RWPE2 (cell line): ENCODE measurements around the gene COA8.

Experiments used
- ATAC-seq: fragments of 200-7000 bp; cut with Tn5 transposase; 3 replicates; pipeline ENCODE4 v1.9.1; 2021; ENCODE audit warnings: low read depth
- DNase-seq: peaks from one replicate; pipeline ENCODE4 v3.0.0-alpha.2; 2020; ENCODE audit warnings: low spot score
- H3K27ac ChIP-seq: fragments of 450-650 bp; 2 replicates; pipeline ENCODE4 v1.5.1; 2017; ENCODE audit warnings: mild to moderate bottlenecking; ENCODE audit not compliant: poor library complexity, severe bottlenecking
- H3K27me3 ChIP-seq: fragments of 250-450 bp; sonication (Bioruptor Pico); 2 replicates; pipeline ENCODE4 v1.5.1; 2021; ENCODE audit warnings: mild to moderate bottlenecking, moderate library complexity; ENCODE audit not compliant: insufficient read depth, poor library complexity, severe bottlenecking
- H3K36me3 ChIP-seq: fragments of 250-450 bp; sonication (Bioruptor Pico); 2 replicates; pipeline ENCODE4 v1.5.1; 2020; ENCODE audit warnings: low read depth, mild to moderate bottlenecking, moderate library complexity
- H3K4me1 ChIP-seq: fragments of 250-450 bp; sonication (Bioruptor Pico); 2 replicates; pipeline ENCODE4 v1.5.1; 2021; ENCODE audit warnings: mild to moderate bottlenecking, moderate library complexity; ENCODE audit not compliant: insufficient read depth, poor library complexity, severe bottlenecking
- H3K4me3 ChIP-seq: fragments of 250-450 bp; sonication (Bioruptor Pico); 2 replicates; pipeline ENCODE4 v1.5.1; 2021; ENCODE audit warnings: mild to moderate bottlenecking, moderate library complexity; ENCODE audit not compliant: severe bottlenecking
- H3K9me3 ChIP-seq: fragments of 250-450 bp; sonication (Bioruptor Pico); 2 replicates; pipeline ENCODE4 v1.5.1; 2021; ENCODE audit warnings: mild to moderate bottlenecking, moderate library complexity; ENCODE audit not compliant: severe bottlenecking
- TF ChIP-seq, protein P1 (sequence below): fragments of 450-650 bp; IDR thresholded peaks from one replicate; pipeline ENCODE4 v1.5.1; 2017; ENCODE audit warnings: mild to moderate bottlenecking, moderate library complexity; ENCODE audit not compliant: poor library complexity, severe bottlenecking

The COA8 gene

DNA sequence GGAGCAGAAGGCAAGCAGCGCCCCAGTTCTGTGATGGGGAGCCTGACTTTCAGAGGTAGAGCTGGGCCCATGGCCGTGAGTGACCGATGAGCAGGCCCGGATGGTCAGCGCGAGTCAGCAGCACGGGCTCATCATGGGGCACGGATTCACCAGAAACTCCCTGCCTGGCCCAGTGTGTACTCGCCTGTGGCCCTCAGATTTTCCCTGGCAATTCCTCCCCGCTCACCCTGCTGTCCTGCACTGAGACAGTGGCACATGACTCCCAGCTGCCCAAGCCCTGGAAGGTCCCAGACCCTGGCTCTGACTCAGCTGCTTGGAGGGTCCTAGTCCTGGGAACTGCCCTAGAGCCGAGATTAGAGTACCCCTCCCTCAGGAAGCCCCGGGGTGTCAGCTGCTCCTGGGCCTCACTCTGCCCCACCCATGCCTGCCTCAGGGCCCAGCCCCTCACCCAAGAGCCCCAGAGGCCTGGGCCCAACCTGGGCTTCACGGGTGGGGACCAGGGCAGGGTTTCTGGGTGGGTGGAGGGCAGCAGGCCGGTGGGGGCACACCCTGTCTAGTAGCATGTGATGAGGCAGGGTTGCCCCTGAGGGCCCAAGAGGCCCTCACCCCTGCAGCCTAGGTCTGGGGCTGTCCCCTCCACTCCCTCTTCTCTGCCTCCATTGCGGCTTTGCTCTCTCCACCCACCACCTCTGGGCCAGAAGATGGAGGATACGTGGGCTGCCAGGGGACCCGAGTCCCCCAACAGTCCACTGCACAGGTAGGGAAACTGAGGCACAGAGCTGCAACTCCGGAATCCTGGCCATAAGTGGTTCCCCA, 25.4 kb upstream of the COA8 start:
- TF ChIP-seq, protein P1, sequence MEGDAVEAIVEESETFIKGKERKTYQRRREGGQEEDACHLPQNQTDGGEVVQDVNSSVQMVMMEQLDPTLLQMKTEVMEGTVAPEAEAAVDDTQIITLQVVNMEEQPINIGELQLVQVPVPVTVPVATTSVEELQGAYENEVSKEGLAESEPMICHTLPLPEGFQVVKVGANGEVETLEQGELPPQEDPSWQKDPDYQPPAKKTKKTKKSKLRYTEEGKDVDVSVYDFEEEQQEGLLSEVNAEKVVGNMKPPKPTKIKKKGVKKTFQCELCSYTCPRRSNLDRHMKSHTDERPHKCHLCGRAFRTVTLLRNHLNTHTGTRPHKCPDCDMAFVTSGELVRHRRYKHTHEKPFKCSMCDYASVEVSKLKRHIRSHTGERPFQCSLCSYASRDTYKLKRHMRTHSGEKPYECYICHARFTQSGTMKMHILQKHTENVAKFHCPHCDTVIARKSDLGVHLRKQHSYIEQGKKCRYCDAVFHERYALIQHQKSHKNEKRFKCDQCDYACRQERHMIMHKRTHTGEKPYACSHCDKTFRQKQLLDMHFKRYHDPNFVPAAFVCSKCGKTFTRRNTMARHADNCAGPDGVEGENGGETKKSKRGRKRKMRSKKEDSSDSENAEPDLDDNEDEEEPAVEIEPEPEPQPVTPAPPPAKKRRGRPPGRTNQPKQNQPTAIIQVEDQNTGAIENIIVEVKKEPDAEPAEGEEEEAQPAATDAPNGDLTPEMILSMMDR, result no peak
- Histone ChIP-seq H3K27me3 (no peaks in the 10 kb centered on the region), H3K9me3 (no peaks in the 10 kb centered on the region), H3K4me1 (peaks cover 29% of the 10 kb centered on the region), H3K4me3 (no peak overlapping the region), H3K27ac (no peak overlapping the region), H3K36me3 (no peaks in the 10 kb centered on the region)
- DNase-seq (no peak), ATAC-seq (no peak)

DNA sequence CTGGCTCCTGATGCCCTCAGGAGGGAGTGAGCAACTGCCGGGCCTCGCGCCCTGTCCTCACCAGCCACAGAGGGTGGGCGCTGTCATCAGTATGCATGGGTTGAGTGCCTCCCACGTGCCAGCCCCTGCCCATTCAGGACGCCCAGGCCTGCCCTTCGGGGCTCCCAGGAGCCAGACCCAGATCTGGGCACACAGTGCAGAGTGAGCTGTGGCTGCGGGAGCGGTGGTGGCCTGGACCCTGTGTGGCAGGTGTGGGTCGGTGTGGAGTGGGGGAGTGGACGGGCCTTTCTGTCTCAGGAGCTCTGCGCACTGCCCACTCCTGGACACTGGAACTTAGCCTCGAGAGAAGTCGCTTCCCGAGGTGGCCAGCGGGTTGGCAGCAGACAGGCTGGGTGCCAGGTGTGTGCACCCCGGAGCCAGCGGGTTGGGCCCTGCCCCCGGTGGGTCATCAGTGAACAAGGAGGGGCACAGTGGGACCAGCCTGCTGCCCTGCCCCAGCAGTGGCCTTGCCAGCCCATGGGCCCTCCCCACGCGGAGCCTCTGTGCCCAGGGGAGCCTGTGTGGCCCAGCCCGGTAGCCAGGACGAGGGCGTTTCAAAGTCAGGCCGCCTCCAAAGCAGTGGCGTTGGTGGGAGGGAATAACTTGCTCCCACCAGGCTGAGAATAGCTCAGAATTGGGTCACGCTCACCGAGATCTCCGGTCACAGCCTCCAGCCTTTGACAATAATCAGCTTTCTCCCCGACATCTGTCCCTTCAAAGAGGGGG, 24.3 kb upstream of the COA8 start:
- TF ChIP-seq, protein P1, result no peak
- ATAC-seq, result no peak
- Histone ChIP-seq H3K36me3 (no peaks in the 10 kb centered on the region), H3K4me1 (peaks cover 29% of the 10 kb centered on the region), H3K27me3 (no peaks in the 10 kb centered on the region), H3K4me3 (no peak overlapping the region), H3K27ac (peak overlapping the region; percentile 94), H3K9me3 (no peaks in the 10 kb centered on the region)
- DNase-seq, result no peak

DNA sequence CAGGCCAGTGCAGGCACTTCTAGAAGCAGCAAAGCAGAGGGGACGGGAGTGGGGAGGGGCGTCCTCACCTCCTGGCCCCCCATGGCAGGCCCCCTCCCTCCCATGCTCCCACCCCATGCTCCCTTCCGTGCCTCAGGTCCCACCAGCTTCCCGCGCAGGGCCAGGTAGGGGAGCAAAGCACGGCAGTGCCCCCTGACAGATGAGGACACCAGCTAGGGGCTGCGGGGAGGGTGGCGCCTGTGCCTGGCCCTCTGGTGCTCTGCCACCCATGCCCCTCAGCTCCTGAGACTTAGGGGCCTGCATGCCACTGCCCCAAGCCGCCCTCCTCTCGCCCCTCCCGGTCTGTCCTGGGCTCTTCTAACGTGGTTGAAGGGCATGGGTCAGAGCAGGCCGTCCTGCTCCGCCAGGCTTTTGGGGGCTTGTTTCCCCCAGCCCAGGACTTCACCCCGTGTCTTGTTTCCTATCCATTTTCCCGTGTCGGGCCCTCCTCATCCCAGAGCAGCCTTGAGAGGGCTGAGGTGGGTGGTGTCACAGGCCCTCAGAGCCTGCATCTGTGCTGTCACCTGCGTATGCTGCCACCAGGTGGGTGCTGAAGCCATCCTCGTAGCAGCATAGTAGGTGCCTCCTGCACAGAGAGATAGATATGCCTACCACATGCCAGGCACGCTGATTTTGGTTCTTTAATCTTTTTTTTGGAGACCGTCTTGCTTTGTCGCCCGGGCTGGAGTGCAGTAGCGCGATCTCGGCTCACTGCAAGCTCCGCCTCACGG, 23.5 kb upstream of the COA8 start:
- H3K27me3 ChIP-seq, result no peaks in the 10 kb centered on the region
- TF ChIP-seq, protein P1, result no peak
- peaks cover 29% of the 10 kb centered on the region for H3K4me1 ChIP-seq
- no peak for ATAC-seq
- no peak overlapping the region for H3K4me3 ChIP-seq
- no peak for DNase-seq
- no peaks in the 10 kb centered on the region for H3K36me3 ChIP-seq
- H3K27ac ChIP-seq, result peak overlapping the region; percentile 94
- H3K9me3 ChIP-seq, result no peaks in the 10 kb centered on the region

DNA sequence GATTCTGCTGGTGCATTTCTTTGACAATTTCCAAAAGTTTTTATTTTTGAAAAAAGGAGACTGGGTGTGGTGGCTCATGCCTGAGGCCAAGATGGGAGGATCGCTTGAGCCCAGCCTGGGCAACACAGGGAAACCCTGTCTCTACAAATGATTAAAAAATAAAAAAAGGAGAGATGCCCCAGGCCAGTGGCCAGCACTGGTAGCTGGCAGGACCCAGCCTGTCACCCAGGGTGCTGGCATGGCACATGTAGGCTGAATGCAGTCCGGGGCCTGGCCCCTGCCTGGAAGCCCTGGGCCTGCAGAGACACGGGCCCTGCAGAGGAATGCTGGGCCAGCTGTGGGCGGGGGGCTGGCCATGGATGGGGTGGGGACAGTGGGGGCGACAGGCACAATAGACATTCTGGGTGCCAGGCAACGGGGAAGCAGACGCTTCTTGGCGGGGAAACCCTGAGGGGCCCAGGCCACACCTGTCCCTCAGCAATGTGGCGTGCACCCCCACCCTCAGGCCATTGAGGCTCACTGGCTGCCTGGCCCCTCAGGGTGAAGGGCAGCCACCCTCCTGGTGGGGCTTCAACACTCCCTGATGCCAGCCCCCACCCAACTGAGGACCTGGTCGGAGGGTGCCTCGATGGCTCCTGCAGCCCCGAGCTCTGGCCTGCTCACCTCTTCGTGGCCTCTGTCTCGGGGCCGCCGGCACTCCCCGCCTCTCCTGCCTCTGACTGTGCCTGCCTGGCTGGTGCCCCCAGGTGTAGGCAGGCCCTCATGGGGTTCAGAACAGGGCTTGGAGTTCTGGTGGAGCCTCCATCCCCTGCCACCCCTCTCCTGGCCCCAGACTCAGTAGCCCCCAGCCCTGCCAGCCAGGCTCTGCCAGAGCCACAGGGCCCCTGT, 21.7 kb upstream of the COA8 start:
- DNase-seq, result no peak
- Histone ChIP-seq H3K27me3 (no peaks in the 10 kb centered on the region), H3K9me3 (no peaks in the 10 kb centered on the region), H3K36me3 (no peaks in the 10 kb centered on the region), H3K4me1 (peaks cover 29% of the 10 kb centered on the region), H3K4me3 (no peak overlapping the region), H3K27ac (peak overlapping the region; percentile 94)
- TF ChIP-seq, protein P1, result no peak
- peak; percentile 19 for ATAC-seq
